ENCODE measurements around the gene RAE1. TPM values are rescaled to one million over a fixed set of nuclear protein-coding genes. Genes with fewer than 3 reads are reported as not detected.
A peak's percentile ranks its signal among the peaks of the same experiment; 100 is the strongest.

The RAE1 gene
- total RNA-seq = 22.8 TPM

DNA sequence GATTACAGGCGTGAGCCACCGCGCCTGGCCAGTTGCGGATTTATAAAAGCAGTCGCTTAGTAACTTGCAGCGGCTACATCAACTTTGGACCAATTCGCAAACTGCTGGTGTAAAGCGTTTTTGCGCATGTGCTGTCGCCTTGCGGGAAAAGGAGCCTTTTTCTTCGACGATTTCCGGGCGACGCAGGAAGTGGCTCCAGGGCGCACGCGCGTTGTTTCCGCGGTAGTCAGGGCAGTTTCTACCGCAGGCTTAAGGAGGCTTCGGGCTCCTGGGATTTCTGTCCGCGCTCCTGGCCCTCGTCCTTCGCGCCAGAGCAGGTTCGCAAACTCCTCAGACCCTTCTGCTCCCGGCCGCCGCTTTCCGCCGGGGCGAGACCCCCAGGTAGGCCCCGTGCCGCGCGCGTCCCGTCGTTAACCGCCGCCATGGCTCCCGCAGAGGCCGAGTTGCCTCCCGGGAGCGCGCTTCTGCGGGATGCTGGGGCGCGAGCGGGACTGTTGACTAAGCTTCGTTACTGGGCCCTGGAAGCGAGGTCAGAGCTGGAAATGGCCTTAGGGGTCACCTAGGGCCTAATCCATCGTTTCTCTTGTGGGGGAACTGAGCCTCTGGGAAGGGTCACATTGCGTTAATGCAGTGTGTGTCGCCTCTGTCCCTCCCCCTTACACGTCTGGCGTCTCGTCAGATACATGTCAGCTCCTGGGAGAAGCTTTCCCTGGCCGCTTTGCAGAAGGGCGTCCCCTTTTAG, at the start of gene RAE1:
RAE1 (plus strand) TSS at position 214 of the 742 bp plus-strand sequence. CDS start 2,784 bp downstream, outside the sequence.
- ATAC-seq = peak; percentile 76

DNA sequence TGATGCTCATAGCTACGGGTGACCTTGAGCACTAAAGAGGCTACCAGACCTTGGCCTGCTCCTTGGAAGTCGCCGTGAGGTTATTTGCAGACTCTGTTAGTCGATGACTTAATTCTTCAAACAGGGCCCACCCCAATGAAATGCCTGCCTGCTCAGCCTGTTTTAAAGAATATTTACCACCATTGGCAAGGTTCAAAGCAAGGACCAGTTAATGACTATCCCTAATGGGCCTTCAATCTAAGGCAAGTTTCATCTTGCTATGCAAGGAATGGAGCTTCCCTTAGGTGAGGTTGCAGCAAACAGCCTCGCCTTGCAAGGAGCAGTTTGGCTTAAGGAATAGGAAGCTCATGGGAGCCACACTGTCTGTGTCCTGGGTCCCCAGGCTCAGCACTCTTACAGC, 44.3 kb upstream of the RAE1 start:
- ATAC-seq = peak; percentile 85

- no peak for ATAC-seq
These were observed 42.4 kb upstream of the RAE1 start for GRCh38 chr20:57308451-57309271.

DNA sequence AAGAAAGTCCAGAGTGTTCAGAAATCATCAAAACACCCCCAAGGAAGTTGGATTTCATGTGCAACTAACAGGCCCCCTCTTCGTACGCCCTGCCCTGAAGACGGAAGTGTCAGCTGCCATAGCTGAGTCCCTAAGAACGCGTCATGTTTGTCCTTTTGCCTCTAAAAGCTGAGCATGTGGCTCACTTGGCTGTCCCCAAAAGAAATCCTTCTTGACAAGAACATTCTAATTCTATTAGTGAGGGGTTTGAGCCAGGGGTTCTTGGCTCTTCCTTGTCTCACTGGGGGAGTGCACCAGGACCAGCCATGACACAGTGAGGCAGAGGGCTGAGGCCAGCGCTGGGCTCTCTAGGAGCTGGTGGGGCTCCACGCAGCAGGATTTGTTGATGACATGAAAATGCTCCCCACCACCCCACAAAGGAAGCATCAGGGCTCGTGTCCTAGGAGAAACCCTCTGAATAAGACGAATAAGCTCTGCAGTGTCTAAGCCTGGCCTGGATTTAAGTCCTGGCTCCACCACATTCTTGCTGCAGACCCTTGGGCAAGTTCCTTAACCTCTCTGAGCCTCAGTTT, 41.4 kb upstream of the RAE1 start:
- ATAC-seq = no peak

DNA sequence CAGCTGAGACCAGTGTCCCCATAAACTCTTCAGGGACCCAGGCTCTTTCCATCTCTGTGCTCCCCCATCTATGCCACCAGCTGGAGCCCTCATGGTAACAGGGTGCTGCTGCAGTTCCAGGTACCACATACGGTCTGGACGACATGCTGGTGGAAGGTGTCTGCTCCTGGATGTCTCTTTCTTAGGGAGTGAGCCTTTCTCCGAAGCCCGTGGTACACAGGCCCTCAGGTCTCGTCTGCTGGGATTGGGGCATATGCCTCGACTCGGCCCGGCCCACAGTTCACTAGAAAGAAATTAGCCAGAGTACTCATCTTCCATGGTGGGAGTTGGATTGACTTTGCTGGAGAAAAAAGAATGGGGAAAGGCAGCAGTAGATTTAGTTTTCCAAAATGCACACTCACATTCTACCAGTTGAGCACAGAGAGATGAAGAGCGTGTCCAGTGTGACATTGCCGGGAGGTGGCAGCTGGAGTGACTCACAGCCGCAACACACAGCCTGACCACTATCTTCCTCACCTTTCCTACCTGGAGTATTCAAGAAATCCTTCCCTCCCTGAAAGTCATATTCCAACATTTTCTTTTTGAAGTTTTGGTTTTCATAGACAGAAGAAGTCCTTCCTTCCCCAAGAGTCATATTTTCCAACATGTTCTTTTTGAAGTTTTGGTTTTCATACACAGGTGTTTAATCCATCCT, 40.1 kb upstream of the RAE1 start:
- no peak for ATAC-seq

- ATAC-seq = no peak
These were observed 38.9 kb upstream of the RAE1 start for GRCh38 chr20:57312138-57312537.

DNA sequence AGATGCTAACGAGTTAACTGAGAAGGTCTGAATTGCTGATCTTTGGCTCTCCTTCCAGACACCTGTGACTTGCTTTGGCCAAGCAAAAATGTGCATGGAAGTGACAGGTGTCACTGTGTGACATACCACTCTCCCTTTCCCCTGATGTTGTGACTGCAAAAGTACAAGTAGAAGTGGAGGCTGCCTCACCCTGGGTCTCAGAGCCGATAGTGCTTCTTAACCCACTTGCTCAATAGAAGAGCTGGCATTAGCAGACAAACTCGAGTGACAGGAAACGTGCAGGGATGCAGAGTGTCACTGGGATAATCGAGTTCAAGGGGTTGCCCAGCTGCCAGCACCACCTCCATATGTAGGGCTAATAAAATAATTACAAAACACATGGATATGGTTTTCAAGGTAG, 37.8 kb upstream of the RAE1 start:
- no peak for ATAC-seq

GRCh38 chr20:57313951-57314350, 37.1 kb upstream of the RAE1 start:
- no peak for ATAC-seq

DNA sequence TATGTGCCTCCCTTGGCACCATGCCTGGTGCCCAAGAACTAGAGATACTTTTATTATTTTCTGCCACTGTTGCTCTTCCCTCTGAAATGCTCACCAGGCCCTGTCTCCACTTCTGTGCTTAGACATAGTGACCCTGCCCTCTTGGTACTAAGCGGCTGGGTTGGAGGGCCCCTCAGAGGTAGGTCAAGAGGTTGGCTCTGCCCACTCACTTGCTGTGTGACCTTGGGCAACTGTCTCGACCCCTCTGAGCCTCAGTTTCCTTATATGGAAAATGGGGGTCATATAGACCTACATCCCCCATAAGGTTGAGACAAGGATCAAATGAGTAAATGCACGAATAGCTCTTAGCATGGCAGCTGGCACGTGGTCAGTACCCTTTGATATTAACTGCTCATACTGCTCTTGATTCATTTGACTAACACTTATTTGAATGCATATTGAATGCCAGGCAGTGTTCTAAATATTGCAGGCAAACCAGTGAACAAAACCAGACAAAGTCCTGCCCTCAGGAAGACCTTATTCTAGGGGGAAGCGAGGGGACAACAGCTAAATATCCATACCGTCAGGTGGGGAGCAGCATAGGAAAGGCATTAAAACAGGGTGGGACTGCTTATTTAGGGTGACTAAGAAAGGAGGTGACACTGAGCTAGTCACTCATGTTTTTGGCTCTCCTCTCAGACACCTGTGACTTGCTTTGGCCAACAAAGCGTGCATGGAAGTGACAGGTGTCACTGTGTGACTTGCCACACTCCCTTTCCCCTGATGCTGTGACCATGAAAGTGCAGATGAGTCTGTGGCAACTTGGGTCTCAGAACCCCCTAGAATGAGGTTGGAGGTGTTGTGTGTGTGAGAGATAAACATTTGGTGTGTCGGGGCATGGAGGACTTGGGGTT, 35.7 kb upstream of the RAE1 start:
- ATAC-seq = peak; percentile 77

- ATAC-seq = no peak
These were observed 35.0 kb upstream of the RAE1 start for GRCh38 chr20:57315976-57316480.

DNA sequence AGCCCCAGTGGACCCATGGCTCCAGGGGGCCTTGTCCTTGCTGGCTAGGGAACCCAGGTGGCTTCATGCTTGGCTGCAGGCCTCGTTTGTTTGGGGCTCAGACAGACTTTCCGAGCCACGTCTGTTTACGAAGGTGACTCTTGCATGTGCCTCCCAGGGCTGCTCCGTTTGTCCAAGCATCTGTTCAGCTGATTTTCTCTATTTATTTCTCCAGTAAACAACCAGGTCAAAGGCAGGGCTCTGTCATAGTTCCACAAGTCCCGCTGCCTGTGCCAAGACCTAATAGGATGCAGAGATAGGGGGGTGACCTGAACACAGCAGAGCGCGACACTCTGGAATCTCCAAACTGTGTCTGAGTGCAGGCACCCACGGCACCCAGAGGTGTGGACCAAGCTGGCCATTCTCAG, 34.3 kb upstream of the RAE1 start:
- ATAC-seq = no peak

GRCh38 chr20:57317316-57317788, 33.7 kb upstream of the RAE1 start:
- no peak for ATAC-seq

DNA sequence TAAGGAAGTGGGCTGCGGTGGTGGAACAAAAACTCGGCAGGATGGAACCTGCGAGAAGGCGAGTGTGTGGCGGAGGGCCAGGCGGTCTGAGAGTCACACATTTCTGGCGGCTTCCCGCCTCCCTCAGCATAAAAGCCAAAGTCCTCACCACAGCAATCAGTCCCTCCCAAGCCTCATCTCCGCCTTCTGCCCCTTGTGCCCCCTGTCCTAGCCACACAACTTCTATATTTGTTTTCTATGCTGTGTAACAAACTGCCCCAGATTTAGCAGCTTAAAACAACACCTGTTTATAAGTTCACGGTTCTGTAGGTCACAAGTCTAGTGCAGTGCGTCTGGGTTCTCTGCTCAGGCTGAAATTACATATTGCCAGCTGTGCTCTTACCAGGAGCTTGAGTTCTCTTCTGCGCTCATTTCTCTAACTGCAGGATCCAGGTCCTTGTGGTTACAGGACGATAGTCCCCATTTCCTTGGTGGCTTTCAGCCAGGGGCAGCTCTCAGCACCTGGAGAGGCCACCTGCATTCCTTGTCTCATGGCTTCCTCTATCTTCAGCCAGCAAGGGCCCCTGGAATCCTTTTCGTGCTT, 33.2 kb upstream of the RAE1 start:
- ATAC-seq = peak; percentile 19

GRCh38 chr20:57319584-57319983, 31.5 kb upstream of the RAE1 start:
- ATAC-seq = no peak

DNA sequence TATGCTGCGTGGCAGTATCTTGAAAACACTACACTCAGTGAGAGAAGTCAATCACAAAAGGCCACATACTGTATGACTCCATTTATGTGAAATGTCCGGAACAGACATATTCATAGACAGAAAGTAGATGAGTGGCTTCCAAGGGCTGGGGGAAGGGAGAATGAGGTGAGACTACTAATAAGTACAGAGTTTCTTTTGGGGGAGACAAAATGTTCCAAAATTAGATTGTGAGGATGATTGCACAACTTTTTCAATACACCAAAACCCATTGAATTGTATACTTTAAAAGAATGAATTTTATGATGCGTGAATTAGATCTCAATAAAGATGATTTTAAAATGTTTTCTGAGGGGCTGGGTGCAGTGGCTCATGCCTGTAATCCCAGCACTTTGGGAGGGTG, 30.7 kb upstream of the RAE1 start:
- no peak for ATAC-seq

- no peak for ATAC-seq
These were observed 29.9 kb upstream of the RAE1 start for GRCh38 chr20:57321142-57321541.

DNA sequence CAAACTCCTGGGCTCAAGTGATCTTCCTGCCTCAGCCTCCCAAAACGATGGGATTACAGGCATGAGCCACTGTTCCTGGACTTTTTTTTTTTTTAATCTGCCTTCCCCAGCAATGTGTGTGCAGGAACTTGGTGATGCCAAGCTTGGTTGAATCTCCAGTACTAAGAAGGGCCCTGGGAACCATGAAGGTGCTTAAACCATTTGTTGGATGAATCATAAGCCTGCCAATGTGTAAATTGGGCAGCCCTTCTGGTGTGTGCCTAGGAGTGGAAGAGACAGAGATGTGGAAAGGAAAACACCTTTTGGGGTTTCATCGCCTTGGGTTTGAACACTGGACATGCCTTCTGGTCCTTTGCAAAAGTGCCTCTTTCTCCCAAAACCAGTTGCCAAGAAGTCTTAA, 28.6 kb upstream of the RAE1 start:
- ATAC-seq = peak; percentile 64

DNA sequence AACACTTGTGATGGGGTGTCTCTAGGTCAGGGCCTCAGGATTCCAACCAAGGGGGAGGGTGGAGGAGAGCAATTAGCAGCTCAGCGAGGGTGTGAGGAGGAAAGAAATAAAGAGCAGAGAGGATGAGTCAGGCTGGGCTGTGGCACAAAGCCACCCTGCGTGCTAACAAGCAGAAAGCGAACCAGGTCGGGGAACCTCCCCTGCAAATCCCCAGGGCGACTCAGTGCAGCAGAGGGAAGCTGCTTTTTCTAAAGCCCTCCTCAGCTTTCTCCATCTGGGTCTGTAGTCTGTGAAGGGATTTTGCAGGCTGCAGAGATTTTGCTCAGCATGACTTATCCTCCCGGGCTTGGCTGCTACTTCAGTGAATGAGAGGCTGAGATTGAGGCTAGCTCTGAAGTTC, 28.0 kb upstream of the RAE1 start:
- peak; percentile 85 for ATAC-seq

- ATAC-seq = no peak
These were observed 25.3 kb upstream of the RAE1 start for GRCh38 chr20:57325632-57326356.

GRCh38 chr20:57326667-57327455, 24.2 kb upstream of the RAE1 start:
- peak; percentile 96 for ATAC-seq
